Left kidney (tissue), 8 donors: ENCODE results near the gene CXCL14. TPM values are rescaled to one million over a fixed set of nuclear protein-coding genes. Genes with fewer than 3 reads are reported as not detected.

Experiments used
- DNase-seq: peaks from one replicate; pipeline ENCODE4 v3.0.0-alpha.2; 2013
- long read RNA-seq, 8 donors: transcript quantifications; one replicate each; lab custom pipeline, GENCODE V29; 2026
- polyA plus RNA-seq: library from polyadenylated mRNA; unstranded; fragments of 120-200 nt; gene quantifications from one replicate; pipeline ENCODE4 v1.2.1, GENCODE V29; 2013; ENCODE audit not compliant: insufficient read length

Gene CXCL14
- 23.0 TPM for polyA plus RNA-seq
- long read RNA-seq, donor 1, transcript CXCL14-202 (4 exons, 1,760 nt), result major isoform, 43 of 43 reads
- long read RNA-seq, donor 1, partial matches to known transcripts, result 0 of 43 reads
- long read RNA-seq, donor 1, other reads (novel, unspliced or antisense), result 0 of 43 reads
- long read RNA-seq, donor 2, transcript CXCL14-202 (4 exons, 1,760 nt), result major isoform, 23 of 23 reads
- long read RNA-seq, donor 2, partial matches to known transcripts, result 0 of 23 reads
- long read RNA-seq, donor 2, other reads (novel, unspliced or antisense), result 0 of 23 reads
- long read RNA-seq, donor 3, transcript CXCL14-202 (4 exons, 1,760 nt), result major isoform, 21 of 21 reads
- long read RNA-seq, donor 3, partial matches to known transcripts, result 0 of 21 reads
- long read RNA-seq, donor 3, other reads (novel, unspliced or antisense), result 0 of 21 reads
- long read RNA-seq, donor 4, partial matches to known transcripts, result 0 of 4 reads
- long read RNA-seq, donor 4, other reads (novel, unspliced or antisense), result 0 of 4 reads
- long read RNA-seq, donor 5, transcript CXCL14-202 (4 exons, 1,760 nt), result major isoform, 49 of 49 reads
- long read RNA-seq, donor 5, partial matches to known transcripts, result 0 of 49 reads
- long read RNA-seq, donor 5, other reads (novel, unspliced or antisense), result 0 of 49 reads
- long read RNA-seq, donor 6, transcript CXCL14-202 (4 exons, 1,760 nt), result major isoform, 22 of 22 reads
- long read RNA-seq, donor 6, partial matches to known transcripts, result 0 of 22 reads
- long read RNA-seq, donor 6, other reads (novel, unspliced or antisense), result 0 of 22 reads
- long read RNA-seq, donor 7, transcript CXCL14-202 (4 exons, 1,760 nt), result major isoform, 38 of 38 reads
- long read RNA-seq, donor 7, partial matches to known transcripts, result 0 of 38 reads
- long read RNA-seq, donor 7, other reads (novel, unspliced or antisense), result 0 of 38 reads
- long read RNA-seq, donor 8, transcript CXCL14-202 (4 exons, 1,760 nt), result major isoform, 29 of 29 reads
- long read RNA-seq, donor 8, partial matches to known transcripts, result 0 of 29 reads
- long read RNA-seq, donor 8, other reads (novel, unspliced or antisense), result 0 of 29 reads

GRCh38 chr5:135578685-135579341 is at the start of gene CXCL14:
Gene CXCL14 (minus strand): TSS chr5:135578991. CDS start chr5:135578778, 213 bp downstream.
- DNase-seq, result no peak

- no peak for DNase-seq
Observed at GRCh38 chr5:135626636-135627035, 47.8 kb upstream of the CXCL14 start.

- no peak for DNase-seq
Observed at GRCh38 chr5:135625961-135626360, 47.2 kb upstream of the CXCL14 start.

GRCh38 chr5:135625486-135625885 is 46.7 kb upstream of the CXCL14 start:
- DNase-seq, result no peak

GRCh38 chr5:135625061-135625460 is 46.3 kb upstream of the CXCL14 start:
- no peak for DNase-seq

GRCh38 chr5:135623186-135623715 is 44.5 kb upstream of the CXCL14 start:
- DNase-seq, result no peak

- no peak for DNase-seq
Observed at GRCh38 chr5:135615581-135616260, 36.9 kb upstream of the CXCL14 start.

GRCh38 chr5:135615171-135615570 is 36.4 kb upstream of the CXCL14 start:
- no peak for DNase-seq

- no peak for DNase-seq
Observed at GRCh38 chr5:135609981-135610380, 31.2 kb upstream of the CXCL14 start.

GRCh38 chr5:135608761-135609443 is 30.1 kb upstream of the CXCL14 start:
- no peak for DNase-seq

GRCh38 chr5:135608361-135608760 is 29.6 kb upstream of the CXCL14 start:
- no peak for DNase-seq

GRCh38 chr5:135606431-135606830 is 27.6 kb upstream of the CXCL14 start:
- DNase-seq, result no peak

GRCh38 chr5:135605221-135605620 is 26.4 kb upstream of the CXCL14 start:
- DNase-seq, result no peak

GRCh38 chr5:135604056-135604455 is 25.3 kb upstream of the CXCL14 start:
- DNase-seq, result no peak

GRCh38 chr5:135602882-135603721 is 24.3 kb upstream of the CXCL14 start:
- DNase-seq, result no peak

- no peak for DNase-seq
Observed at GRCh38 chr5:135601466-135601865, 22.7 kb upstream of the CXCL14 start.

- no peak for DNase-seq
Observed at GRCh38 chr5:135600971-135601381, 22.2 kb upstream of the CXCL14 start.

- DNase-seq, result no peak
Observed at GRCh38 chr5:135600152-135600570, 21.4 kb upstream of the CXCL14 start.

GRCh38 chr5:135599421-135600151 is 20.8 kb upstream of the CXCL14 start:
- no peak for DNase-seq
